Calu3 (cell line): ENCODE results near the gene NIT2. TPM values are rescaled to one million over a fixed set of nuclear protein-coding genes. Genes with fewer than 3 reads are reported as not detected.

Experiments
- BruUV-seq: library from RNA; stranded (reverse); fragments of 400-500 nt; replicated peaks from 2 replicates; lab custom pipeline; 2021; lab: Mats Ljungman, UMichigan
- CTCF ChIA-PET: fragments of 300-600 bp; sonication (Branson Sonifier 250); formaldehyde crosslinking; loops from one replicate; lab custom pipeline; 2022; ENCODE audit warnings: antibody characterized with exemption; lab: Charles Lee
- DNase-seq: peaks from one replicate; pipeline ENCODE4 v3.0.0; 2022
- H3K27ac Mint-ChIP-seq: one replicate; pipeline ENCODE4 v1.8.0; 2022; ENCODE audit warnings: mixed read lengths; ENCODE audit not compliant: unreplicated experiment
- H3K27me3 Mint-ChIP-seq: one replicate; pipeline ENCODE4 v1.8.0; 2022; ENCODE audit warnings: mixed read lengths; ENCODE audit not compliant: unreplicated experiment
- H3K36me3 Mint-ChIP-seq: one replicate; pipeline ENCODE4 v1.8.0; 2022; ENCODE audit warnings: mild to moderate bottlenecking, moderate library complexity, mixed read lengths; ENCODE audit not compliant: insufficient read depth, unreplicated experiment
- H3K4me1 Mint-ChIP-seq: one replicate; pipeline ENCODE4 v1.8.0; 2022; ENCODE audit warnings: mild to moderate bottlenecking, low read depth, mixed read lengths; ENCODE audit not compliant: unreplicated experiment
- H3K4me3 Mint-ChIP-seq: one replicate; pipeline ENCODE4 v1.8.0; 2022; ENCODE audit warnings: mild to moderate bottlenecking, low read depth, moderate library complexity, mixed read lengths; ENCODE audit not compliant: unreplicated experiment
- H3K9me3 Mint-ChIP-seq: one replicate; pipeline ENCODE4 v1.8.0; 2022; ENCODE audit warnings: low read depth, mixed read lengths; ENCODE audit not compliant: unreplicated experiment
- intact Hi-C: fragments of 100-400 bp; cut with micrococcal nuclease; formaldehyde crosslinking; loops from one replicate; pipeline ENCODE4 v1.10.0; 2022; ENCODE audit not compliant: unreplicated experiment
- total RNA-seq: library from RNA; stranded (reverse); gene quantifications from 2 replicates; pipeline ENCODE4 v1.2.3, GENCODE V29; 2022
- TF ChIP-seq, protein P1 (sequence below): fragments of 200-600 bp; IDR thresholded peaks from one replicate; pipeline ENCODE4 v1.8.0; 2022; ENCODE audit warnings: antibody characterized with exemption; ENCODE audit not compliant: unreplicated experiment

Gene NIT2
- total RNA-seq, 1 experiment from 2014 or later, result 57.4 TPM

DNA sequence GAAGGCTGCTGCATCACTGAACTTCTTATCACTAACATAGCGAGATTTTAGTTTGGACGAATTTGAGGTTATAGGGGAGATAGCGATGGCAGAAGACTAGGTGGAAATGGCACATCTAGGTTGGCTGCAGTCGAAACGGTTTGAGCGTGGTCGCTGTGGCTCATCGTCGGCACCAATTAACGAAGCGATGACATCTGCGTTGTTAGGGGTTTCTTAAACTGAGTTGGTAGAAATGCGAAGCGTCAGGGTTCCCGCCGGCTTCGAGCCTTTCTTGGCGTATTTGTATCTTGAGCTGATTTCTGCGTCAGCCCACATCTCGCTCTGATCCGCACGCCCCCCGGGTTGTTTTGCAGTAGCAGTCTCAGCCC is 67.1 kb downstream of the NIT2 start:
- DNase-seq, result peak; percentile 24
- CTCF ChIA-PET, result interaction anchor here (0.9 to 1.0 kb wide), 3 partner anchors 61 to 233 kb away, joined by 3 to 6 read pairs (median 3); no protein-coding TSS in a partner anchor
- BruUV-seq, result TSS peak; percentile 81
- no peaks in the 10 kb centered on the region for H3K27me3 Mint-ChIP-seq
- no peaks in the 10 kb centered on the region for H3K9me3 Mint-ChIP-seq
- H3K4me3 Mint-ChIP-seq, result peak overlapping the region; percentile 85
- H3K4me1 Mint-ChIP-seq, result no peaks in the 10 kb centered on the region
- intact Hi-C loops, result loop anchor here (5.0 kb wide), 1 partner anchor 191 kb away; no protein-coding TSS in a partner anchor
- peak overlapping the region; percentile 98 for H3K27ac Mint-ChIP-seq
- TF ChIP-seq, protein P1, sequence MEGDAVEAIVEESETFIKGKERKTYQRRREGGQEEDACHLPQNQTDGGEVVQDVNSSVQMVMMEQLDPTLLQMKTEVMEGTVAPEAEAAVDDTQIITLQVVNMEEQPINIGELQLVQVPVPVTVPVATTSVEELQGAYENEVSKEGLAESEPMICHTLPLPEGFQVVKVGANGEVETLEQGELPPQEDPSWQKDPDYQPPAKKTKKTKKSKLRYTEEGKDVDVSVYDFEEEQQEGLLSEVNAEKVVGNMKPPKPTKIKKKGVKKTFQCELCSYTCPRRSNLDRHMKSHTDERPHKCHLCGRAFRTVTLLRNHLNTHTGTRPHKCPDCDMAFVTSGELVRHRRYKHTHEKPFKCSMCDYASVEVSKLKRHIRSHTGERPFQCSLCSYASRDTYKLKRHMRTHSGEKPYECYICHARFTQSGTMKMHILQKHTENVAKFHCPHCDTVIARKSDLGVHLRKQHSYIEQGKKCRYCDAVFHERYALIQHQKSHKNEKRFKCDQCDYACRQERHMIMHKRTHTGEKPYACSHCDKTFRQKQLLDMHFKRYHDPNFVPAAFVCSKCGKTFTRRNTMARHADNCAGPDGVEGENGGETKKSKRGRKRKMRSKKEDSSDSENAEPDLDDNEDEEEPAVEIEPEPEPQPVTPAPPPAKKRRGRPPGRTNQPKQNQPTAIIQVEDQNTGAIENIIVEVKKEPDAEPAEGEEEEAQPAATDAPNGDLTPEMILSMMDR, result no peak
- H3K36me3 Mint-ChIP-seq, result peaks cover 37% of the 10 kb centered on the region

DNA sequence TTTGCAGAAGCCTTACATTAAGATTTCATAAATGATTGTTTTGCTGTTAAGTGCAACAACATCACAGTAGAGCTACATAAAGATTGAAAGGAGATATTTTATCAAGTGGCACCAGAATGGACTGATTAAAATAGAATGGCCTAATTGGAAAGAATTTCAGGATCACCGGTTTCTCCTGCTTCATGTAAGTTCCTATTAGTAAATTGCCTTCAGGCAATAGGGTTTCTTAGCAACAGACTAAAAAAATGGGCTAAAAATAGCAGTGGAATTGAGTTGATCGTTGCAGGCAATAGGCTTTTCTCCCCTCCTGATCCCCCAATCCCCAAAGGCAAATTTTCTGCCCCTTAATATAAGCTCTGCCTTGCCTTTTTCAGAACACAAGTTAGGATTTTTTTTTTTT is 67.7 kb downstream of the NIT2 start:
- Mint-ChIP-seq H3K27me3 (no peaks in the 10 kb centered on the region), H3K9me3 (no peaks in the 10 kb centered on the region), H3K36me3 (peaks cover 37% of the 10 kb centered on the region), H3K4me1 (no peaks in the 10 kb centered on the region), H3K4me3 (peak overlapping the region; percentile 85), H3K27ac (peak overlapping the region; percentile 98)
- no TSS peak for BruUV-seq
- TF ChIP-seq, protein P1, result no peak
- intact Hi-C loops, result loop anchor here (5.0 kb wide), 1 partner anchor 190 kb away; no protein-coding TSS in a partner anchor
- CTCF ChIA-PET, result interaction anchor here (0.9 to 1.0 kb wide), 2 partner anchors 60 to 233 kb away, joined by 3 read pairs; no protein-coding TSS in a partner anchor
- no peak for DNase-seq

DNA sequence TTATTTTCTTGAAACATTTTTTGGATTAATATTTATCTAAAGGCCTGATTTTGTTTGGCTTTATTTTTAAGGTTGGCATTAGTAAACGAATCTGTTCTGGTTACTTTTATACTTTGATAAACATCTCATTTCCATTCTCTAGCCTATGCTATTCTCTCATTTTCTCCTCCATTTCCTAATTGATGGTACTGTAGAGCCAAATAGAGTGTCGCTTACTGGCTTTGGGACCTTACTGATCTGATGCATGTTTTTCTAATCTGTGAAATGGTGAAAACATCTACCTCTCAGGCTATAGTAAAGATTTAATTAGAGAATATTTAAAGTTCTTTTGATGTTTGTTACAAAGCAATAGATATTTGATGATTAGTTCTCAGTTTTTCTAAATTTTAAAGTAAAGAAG is 68.3 kb downstream of the NIT2 start:
- H3K4me1 Mint-ChIP-seq, result no peaks in the 10 kb centered on the region
- no peak for DNase-seq
- peak overlapping the region; percentile 85 for H3K4me3 Mint-ChIP-seq
- intact Hi-C loops, result loop anchor here (5.0 kb wide), 1 partner anchor 189 kb away; no protein-coding TSS in a partner anchor
- TF ChIP-seq, protein P1, result no peak
- no peaks in the 10 kb centered on the region for H3K27me3 Mint-ChIP-seq
- CTCF ChIA-PET, result no interaction called here
- no peak overlapping the region for H3K27ac Mint-ChIP-seq
- BruUV-seq, result no TSS peak
- peaks cover 37% of the 10 kb centered on the region for H3K36me3 Mint-ChIP-seq
- H3K9me3 Mint-ChIP-seq, result peaks cover 3% of the 10 kb centered on the region

DNA sequence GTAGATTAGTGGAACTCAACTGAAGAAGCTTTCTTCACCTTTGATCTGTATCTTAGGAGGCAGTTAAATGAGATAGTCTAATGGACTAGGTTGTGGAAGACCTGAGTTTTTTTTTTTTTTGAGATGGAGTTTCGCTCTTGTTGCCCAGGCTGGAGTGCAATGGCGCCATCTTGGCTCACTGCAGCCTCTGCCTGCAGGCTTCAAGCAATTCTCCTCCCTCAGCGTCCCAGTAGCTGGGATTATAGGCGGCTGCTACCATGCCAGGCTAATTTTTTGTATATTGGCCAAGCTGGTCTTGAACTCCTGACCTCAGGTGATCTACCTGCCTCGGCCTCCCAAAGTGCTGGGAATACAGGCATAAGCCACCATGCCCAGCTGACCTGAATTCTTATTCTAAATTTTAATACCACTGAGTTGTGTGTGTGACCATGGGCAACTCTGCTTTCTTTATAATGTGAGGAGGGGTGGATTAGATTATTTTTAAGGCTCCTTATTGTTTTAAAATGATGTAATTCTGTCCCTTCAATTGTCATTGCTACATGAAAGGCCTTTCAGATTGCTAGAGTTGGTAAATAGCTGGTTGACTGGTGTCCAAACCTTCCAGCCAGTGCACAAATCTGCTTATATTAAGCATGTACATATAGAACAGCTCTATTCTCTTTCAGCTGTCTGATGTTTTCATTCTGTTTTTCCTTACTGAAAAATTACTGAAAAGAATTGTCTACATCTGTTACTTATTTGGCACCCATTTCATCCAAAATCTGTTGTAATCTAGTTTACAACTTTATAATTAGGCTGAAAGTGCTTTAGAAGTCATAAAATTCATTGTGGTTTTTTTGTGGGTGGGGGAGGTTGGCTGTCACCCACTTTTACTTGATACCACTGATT is 69.0 kb downstream of the NIT2 start:
- H3K36me3 Mint-ChIP-seq, result peaks cover 37% of the 10 kb centered on the region
- CTCF ChIA-PET, result interaction anchor here (0.6 kb wide), 1 partner anchor 46 kb away, joined by 10 read pairs; no protein-coding TSS in a partner anchor

More for the DNA sequence above, 69.0 kb downstream of the NIT2 start:
- Mint-ChIP-seq H3K4me3 (peak overlapping the region; percentile 85), H3K9me3 (peaks cover 3% of the 10 kb centered on the region), H3K27ac (no peak overlapping the region), H3K4me1 (no peaks in the 10 kb centered on the region), H3K27me3 (no peaks in the 10 kb centered on the region)
- TF ChIP-seq, protein P1, result no peak
- no peak for DNase-seq
- intact Hi-C loops, result loop anchor here (5.0 kb wide), 1 partner anchor 189 kb away; no protein-coding TSS in a partner anchor
- no TSS peak for BruUV-seq
